ENCODE results near the gene MAML1.
"Not testable (repeated sequence)": the region's sequence is repeated elsewhere in the genome, so short reads cannot be mapped to it uniquely, and the experiment has no call there.

MAML1 gene

DNA sequence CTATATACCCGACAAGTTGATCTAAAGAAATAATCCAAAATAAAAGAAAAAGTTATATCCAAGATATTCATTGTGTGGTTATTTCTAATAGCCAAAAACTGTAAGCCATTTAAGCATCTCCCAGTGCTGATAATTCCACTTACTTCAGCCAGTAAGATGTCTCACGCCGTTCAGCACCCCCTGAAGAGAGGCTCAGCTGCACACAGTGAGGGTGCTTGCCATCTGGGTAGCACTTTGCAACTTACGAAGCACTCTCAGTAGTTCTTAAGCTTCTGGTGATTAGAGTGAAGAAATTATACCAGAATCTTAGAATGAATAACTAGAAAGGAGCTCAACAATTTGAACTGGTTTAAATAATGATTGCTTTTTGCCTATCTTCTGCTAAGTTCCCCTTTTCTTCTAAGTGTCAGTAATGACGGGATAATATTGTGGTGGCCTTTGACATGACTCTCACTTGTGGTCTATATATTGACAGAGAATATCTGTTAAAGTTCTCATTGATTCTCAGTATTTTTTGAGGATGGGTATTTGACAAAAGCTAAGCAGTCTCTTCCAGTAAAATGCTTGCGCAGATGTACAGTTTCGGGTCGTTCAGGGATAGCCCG lies 35.0 kb downstream of the MAML1 start:
- DNase-seq: no peak

- no peak for DNase-seq
Measured at GRCh38 chr5:179768326-179769085, 35.9 kb downstream of the MAML1 start.

- no peak for DNase-seq
Measured at GRCh38 chr5:179769271-179769670, 36.6 kb downstream of the MAML1 start.

- DNase-seq: no peak
Measured at GRCh38 chr5:179769796-179770195, 37.2 kb downstream of the MAML1 start.

DNA sequence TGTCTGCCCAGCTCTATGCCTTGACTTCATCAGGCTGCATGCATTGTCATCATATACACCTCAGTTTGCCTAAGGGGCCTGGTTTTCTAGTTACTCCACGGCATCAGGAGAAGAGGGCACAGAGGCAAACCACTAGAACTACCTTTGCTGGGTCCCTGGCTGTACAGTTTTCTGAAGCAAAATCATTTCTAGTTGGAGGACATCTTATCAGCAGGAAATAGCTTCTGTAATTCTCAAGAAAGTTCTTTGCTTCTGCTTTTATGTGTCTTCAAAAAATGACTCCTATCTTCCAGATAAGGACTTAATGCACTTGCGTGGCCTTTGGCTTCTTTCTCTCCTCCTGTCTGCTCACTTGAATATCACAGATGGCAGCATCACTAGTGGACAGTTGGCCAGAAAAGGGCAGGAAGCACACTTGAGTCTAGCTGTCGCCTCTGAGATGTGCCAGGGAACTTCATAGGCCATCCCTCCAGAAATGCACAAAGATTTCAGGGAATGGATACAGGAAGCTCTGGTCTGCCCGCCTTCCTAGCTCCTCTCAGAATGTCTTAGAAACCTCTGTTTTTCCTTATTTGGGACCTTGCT lies 38.8 kb downstream of the MAML1 start:
- DNase-seq: no peak

GRCh38 chr5:179772351-179772750 lies 39.7 kb downstream of the MAML1 start:
- DNase-seq: no peak

DNA sequence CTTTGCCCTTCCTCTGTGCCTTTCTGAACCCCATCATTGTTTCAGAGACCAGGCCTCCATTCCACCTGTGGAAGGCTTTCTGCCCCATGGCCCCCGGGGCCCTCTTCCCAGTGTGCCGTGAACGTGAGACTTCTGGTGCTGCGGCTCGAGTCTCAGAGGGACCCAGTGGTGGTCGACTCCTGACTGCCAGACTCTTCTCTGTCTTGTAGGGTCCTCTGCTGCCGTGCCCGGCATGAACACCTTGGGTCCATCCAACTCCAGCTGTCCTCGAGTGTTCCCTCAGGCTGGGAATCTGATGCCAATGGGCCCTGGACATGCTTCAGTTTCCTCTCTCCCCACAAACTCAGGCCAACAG lies 41.0 kb downstream of the MAML1 start:
- no peak for DNase-seq

- DNase-seq: no peak
Measured at GRCh38 chr5:179774442-179774841, 41.8 kb downstream of the MAML1 start.

- DNase-seq: no peak
Measured at GRCh38 chr5:179776411-179776938, 43.9 kb downstream of the MAML1 start.

GRCh38 chr5:179777456-179777855 lies 44.8 kb downstream of the MAML1 start:
- no peak for DNase-seq

- no peak for DNase-seq
Measured at GRCh38 chr5:179777909-179778308, 45.3 kb downstream of the MAML1 start.

- DNase-seq: no peak
Measured at GRCh38 chr5:179778591-179778990, 46.0 kb downstream of the MAML1 start.

- DNase-seq: no peak
Measured at GRCh38 chr5:179779826-179780225, 47.2 kb downstream of the MAML1 start.

DNA sequence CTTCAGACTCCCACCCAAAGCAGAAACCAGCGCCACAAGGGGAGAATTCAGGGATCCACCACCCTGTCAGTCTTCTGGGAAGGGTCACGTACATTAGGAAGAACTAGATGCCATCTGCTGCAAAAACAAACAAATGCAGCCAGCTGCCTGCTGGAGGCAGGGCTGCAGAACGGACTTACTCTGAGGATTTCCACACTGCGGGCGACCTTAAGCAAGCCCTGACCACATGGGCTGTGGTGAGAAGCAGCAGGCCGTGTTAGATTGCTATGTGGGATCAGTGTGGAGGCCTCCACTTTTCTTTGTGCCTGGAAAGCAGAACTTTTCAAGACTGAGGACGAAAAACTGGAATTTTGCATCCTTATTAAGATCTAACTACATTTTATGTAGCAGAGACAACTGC lies 47.7 kb downstream of the MAML1 start:
- DNase-seq: no peak

DNA sequence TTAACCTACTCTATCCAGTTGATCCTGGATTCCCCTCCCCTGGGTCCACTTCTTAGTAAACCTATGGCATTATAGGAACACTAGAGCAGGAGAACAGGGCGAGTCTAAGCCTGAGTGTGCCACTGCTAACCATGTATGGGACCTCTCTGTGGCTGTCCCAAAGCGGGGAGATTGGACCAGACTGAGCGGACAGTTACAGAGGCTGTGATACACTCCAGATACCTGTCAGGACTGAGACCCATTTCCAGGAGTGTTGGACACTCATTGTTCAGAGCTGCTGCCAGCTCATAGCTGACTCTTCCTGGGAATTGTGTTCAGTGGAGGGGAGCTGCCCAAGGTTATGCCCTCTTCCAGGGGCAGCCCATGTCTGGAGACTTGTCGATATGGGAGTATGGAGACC lies 49.2 kb downstream of the MAML1 start:
- DNase-seq: no peak

DNA sequence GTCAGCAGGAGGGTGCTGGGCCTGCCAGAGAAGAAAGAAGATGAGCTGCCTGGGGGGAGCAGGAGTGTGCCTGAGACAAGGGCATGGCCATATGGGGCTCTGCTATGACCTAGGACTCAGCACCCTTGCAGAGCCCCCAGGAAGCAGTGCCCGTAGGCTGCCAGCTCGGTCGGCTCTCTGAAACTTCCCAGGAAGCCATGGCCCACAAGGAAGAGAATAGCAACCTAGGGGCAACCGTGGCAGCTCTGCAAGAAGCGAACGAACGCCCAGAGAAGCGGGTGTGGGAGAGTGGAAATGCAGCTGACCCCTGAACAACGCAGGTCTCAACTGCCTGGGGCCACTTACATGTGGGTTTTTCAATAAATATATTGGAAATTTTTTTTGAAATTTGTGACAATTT lies 50.5 kb downstream of the MAML1 start:
- DNase-seq: no peak

DNA sequence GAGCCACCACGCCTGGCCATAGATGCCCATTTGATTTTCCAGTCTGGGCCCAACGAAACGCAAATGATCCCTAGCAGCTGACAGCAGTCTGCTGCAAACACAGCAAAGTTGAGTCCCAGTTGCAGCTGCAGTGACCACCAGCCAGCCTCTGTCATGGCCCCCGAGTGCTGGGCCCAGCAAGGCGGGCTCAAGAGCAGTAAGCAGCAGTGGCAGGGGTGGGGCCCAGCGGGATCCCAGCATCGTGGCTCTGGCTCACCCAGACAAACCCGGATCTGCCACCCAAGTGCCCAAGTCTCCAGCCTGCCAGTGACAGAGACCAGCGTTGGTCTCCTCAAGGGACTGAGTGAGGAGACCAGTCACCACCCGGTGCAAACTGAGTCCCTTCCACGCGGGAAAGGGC lies 54.2 kb downstream of the MAML1 start:
- DNase-seq: no peak

DNA sequence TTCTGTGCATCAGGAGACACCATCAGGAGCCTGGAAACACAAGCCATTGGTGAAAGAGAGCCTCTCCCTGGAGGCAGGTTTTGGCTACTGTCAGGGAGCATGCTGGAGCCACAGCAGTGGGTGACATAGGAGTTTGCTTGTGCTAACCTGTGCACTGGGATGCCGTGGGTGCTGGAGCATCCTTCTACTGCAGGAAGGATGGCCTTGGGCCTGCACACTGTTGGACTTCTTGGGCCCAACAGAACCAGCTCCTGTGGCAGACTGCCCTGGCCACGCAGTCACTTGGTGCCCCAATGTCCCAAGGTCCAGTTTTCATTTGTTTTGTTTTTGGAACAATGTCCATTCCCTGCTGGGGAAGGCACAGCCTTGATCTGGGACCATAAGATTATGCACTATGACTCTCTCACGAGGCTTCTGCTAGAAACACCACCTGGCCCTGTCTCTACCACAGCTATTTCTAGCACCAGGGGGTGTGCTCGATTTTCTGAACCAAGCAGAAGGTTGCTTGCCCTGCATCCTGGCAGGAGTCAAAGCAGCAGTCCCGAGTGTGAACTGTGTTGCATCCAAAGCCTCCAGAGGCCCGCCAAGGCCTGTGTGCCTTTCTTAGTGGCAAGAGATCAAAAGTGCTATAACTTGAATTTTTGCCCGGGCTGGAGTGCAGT lies 55.7 kb downstream of the MAML1 start:
- DNase-seq: no peak

DNA sequence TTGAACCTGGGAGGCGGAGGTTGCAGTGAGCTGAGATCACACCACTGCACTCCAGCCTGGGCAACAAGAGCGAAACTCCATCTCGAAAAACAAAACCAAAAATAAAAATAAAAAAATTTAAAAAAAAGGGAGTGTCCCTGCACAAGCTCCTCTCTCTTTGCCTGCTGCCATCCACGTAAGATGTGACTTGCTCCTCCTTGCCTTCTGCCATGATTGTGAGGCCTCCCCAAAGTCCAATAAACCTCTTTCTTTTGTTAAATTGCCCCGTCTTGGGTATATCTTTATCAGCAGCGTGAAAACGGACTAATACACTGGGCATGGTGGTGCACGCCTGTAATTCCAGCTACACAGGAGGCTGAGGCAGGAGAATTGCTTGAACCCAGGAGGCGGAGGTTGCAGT lies 56.7 kb downstream of the MAML1 start:
- DNase-seq: not testable (repeated sequence)

DNA sequence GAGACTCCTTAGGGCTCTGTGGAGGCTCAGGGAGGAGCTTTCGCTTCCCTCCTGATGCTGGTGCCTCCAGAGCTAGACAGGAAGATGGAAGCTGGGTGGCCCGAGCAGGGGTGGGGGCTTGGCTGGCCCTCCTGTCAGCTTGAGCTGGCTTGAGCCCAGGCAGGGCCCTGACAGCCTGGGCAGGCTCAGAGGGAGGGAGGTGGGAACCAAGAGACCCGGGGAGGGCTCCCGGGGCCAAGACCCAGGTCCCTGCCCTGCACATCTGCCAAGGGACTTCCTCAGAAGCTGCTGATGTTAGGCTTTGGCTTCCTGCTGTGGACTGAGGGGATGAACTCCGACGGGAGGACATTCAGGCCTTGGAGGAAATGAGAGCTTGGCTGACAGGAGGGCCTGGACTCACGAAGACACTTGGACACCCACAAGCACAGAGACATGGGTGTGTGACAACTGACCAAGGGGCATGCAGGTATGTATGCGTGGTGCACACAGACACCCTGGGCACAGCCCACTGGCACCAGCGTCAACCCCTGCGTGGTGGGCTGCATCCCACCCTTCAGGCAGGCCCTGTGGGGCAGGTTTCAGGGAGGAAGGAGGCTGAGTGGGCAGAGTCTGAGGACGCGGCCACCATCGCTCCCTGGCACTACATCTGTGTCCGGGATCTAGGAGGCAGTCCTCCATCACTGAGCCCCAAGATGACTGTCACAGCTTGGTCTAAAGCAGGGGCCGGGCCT lies 59.4 kb downstream of the MAML1 start:
- no peak for DNase-seq

DNA sequence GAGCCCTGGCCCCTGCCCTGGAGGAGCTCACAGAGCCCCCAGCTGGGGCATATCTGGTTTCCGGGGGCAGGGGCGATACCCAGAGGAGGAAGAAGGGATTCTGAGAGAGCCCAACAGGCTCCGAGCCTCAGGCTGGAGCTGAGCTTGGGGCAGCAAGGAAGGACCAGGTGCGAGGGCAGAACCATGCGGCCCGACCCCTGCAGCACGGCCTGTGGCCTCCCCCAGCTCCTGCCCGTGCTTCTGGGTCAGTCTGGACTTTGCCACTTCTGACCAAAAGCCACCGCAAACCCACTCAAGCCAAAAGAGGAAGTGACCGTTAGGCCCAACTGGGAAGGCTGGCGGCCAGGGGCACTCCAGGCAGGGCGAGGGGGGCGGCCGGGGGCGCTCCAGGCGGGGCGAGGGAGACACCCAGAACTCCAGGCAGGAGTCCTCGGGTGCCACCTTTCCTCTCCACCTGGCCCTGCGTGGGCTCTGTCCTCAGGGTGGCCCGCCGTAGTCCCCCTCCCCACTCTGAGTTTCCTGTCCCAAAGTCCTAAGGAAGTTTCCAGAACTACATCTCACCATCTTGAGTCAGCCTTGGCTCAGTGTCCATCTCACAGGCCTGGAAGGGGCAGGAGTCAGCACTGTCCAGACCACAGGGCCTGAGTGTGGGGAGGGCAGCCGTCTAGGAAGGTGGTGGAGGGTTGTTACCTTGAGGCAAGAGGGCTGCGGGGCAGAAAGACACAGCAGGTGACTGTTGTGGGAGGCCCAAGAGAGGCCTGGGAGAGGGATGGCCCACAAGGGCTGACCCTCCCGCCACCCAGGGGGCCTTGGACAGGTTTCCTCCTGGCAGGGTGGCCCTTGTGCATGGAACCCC lies 60.2 kb downstream of the MAML1 start:
- no peak for DNase-seq
